HepG2 (cell line): ENCODE measurements around the gene TWF1. TPM values are rescaled to one million over a fixed set of nuclear protein-coding genes. Genes with fewer than 3 reads are reported as not detected.

Experiments
- ATF1 ChIP-seq: IDR thresholded peaks from 2 replicates; pipeline ENCODE4 v1.6.1; 2016; ENCODE audit warnings: mild to moderate bottlenecking, control low read depth
- CAMTA2 ChIP-seq: sonication (generic); formaldehyde crosslinking; IDR thresholded peaks from 2 replicates; pipeline ENCODE4 v1.4.0; 2020; ENCODE audit warnings: mild to moderate bottlenecking, missing genetic modification reagents, borderline replicate concordance
- DRAP1 ChIP-seq: IDR thresholded peaks from 2 replicates; pipeline ENCODE4 v1.6.1; 2016; ENCODE audit warnings: missing genetic modification reagents, missing compliant biosample characterization
- FOXP1 ChIP-seq, 2 experiments: fragments of 450-650 bp in 1 of 2; IDR thresholded peaks; 2 replicates each; pipeline ENCODE4 v1.6.1; 2017 to 2018; ENCODE audit warnings: antibody characterized with exemption in 1 of 2
- KDM2A ChIP-seq: sonication (generic); formaldehyde crosslinking; IDR thresholded peaks from 2 replicates; pipeline ENCODE4 v1.4.0; 2020; ENCODE audit warnings: low read depth, missing genetic modification reagents, borderline replicate concordance
- KLF9 ChIP-seq: IDR thresholded peaks from 2 replicates; pipeline ENCODE4 v1.6.1; 2016; ENCODE audit warnings: low read depth
- MED1 ChIP-seq: sonication (generic); formaldehyde crosslinking; IDR thresholded peaks from 2 replicates; pipeline ENCODE4 v1.4.0; 2020; ENCODE audit warnings: missing genetic modification reagents
- MTF2 ChIP-seq: sonication (generic); formaldehyde crosslinking; IDR thresholded peaks from 2 replicates; pipeline ENCODE4 v1.5.0; 2020; ENCODE audit warnings: missing genetic modification reagents, borderline replicate concordance
- NR1H2 ChIP-seq: sonication (generic); formaldehyde crosslinking; IDR thresholded peaks from 2 replicates; pipeline ENCODE4 v1.8.1; 2022; ENCODE audit warnings: low read depth, missing genetic modification reagents, borderline replicate concordance
- NR2F1 ChIP-seq, 2 experiments: fragments of 450-650 bp in 1 of 2; formaldehyde crosslinking in 1 of 2; IDR thresholded peaks; 2 replicates each; pipeline versions ENCODE4 v1.5.0 to v1.6.1; 2016 to 2020; ENCODE audit warnings: mild to moderate bottlenecking in 1 of 2, missing compliant biosample characterization in 1 of 2, missing genetic modification reagents in 1 of 2, moderate library complexity in 1 of 2
- SMAD9 ChIP-seq: sonication (generic); formaldehyde crosslinking; IDR thresholded peaks from 2 replicates; pipeline ENCODE4 v1.5.1; 2020; ENCODE audit warnings: mild to moderate bottlenecking, missing genetic modification reagents
- TARDBP ChIP-seq: sonication (generic); formaldehyde crosslinking; IDR thresholded peaks from 2 replicates; pipeline ENCODE4 v1.8.0; 2022; ENCODE audit warnings: mild to moderate bottlenecking, missing genetic modification reagents
- TGIF2 ChIP-seq: IDR thresholded peaks from 2 replicates; pipeline ENCODE4 v1.6.1; 2016; ENCODE audit warnings: control low read depth, missing compliant biosample characterization
- ZHX1 ChIP-seq: sonication (generic); formaldehyde crosslinking; IDR thresholded peaks from 2 replicates; pipeline ENCODE4 v1.8.1; 2022; ENCODE audit warnings: low read depth, mild to moderate bottlenecking, missing genetic modification reagents
- ZNF280B ChIP-seq: sonication (generic); formaldehyde crosslinking; IDR thresholded peaks from 2 replicates; pipeline ENCODE4 v1.5.0; 2020; ENCODE audit warnings: missing genetic modification reagents, mild to moderate bottlenecking, borderline replicate concordance
- ZNF674 ChIP-seq: sonication (generic); formaldehyde crosslinking; IDR thresholded peaks from 2 replicates; pipeline ENCODE4 v1.5.0; 2020; ENCODE audit warnings: low read depth, mild to moderate bottlenecking, missing genetic modification reagents
- ZNF709 ChIP-seq: sonication (generic); formaldehyde crosslinking; IDR thresholded peaks from 2 replicates; pipeline ENCODE4 v1.5.0; 2020; ENCODE audit warnings: mild to moderate bottlenecking, missing genetic modification reagents
- ZNF747 ChIP-seq: sonication (generic); formaldehyde crosslinking; IDR thresholded peaks from 2 replicates; pipeline ENCODE4 v1.8.1; 2023; ENCODE audit warnings: missing genetic modification reagents, mild to moderate bottlenecking, borderline replicate concordance
- ZNF792 ChIP-seq: IDR thresholded peaks from 2 replicates; pipeline ENCODE4 v1.6.1; 2016
- polyA plus RNA-seq, 8 experiments: library from polyadenylated mRNA; depleted of rRNA in 3 of 8; stranded (reverse) in 7 of 8; unstranded in 1 of 8; fragments of >200 nt; fragmentation: Illumina TruSeq in 4 of 8; extraction: Trizol in 4 of 8; gene quantifications; 2 replicates each; pipeline versions ENCODE4 v1.2.1 to v1.2.3, GENCODE V29; 2011 to 2016; ENCODE audit warnings: low read depth in 4 of 8, missing spikeins in 1 of 8, mixed read lengths in 1 of 8; ENCODE audit not compliant: insufficient read depth in 1 of 8
- total RNA-seq, 5 experiments: library from RNA; depleted of rRNA; stranded (reverse); fragments of >200 nt; fragmentation: Illumina TruSeq; extraction: Trizol; gene quantifications; 2 replicates each; pipeline ENCODE4 v1.2.3, GENCODE V29; 2016; ENCODE audit warnings: low read depth in 1 of 5
- TF ChIP-seq, protein P1 (sequence below): sonication (generic); formaldehyde crosslinking; conservative IDR thresholded peaks from 2 replicates; pipeline ENCODE4 v1.5.0; 2020; ENCODE audit warnings: missing genetic modification reagents
- TF ChIP-seq, protein P2 (sequence below): sonication (generic); formaldehyde crosslinking; IDR thresholded peaks from 2 replicates; pipeline ENCODE4 v1.8.1; 2023; ENCODE audit warnings: mild to moderate bottlenecking, missing genetic modification reagents, borderline replicate concordance
- TF ChIP-seq, protein P3 (sequence below): IDR thresholded peaks from 2 replicates; pipeline ENCODE4 v1.6.1; 2016; ENCODE audit warnings: control low read depth

The TWF1 gene
- total and polyA plus RNA-seq, 2 of the 13 experiments (the other 11 are each of a cell fraction or from before 2014, with no cell fraction given) = 32.3 to 85.5 TPM

GRCh38 chr12:43805860-43806736 is at the start of gene TWF1 (continued):
- TF ChIP-seq TGIF2 (CRISPR knock-in tag) (no peak), MED1 (CRISPR knock-in tag) (0 out of 2 replicates have a peak, but pooled peaks have one; percentile 30), TARDBP (CRISPR knock-in tag) (no peak), CAMTA2 (CRISPR knock-in tag) (no peak), ATF1 (CRISPR knock-in tag) (peak; percentile 34; the same call in 1 of the 2 replicates), NR1H2 (no peak), ZNF674 (CRISPR knock-in tag) (peak; percentile 70; the same call in 1 of the 2 replicates), DRAP1 (CRISPR knock-in tag) (no peak), ZNF792 (CRISPR knock-in tag) (no peak), KDM2A (no peak; the same call in 1 of the 2 replicates), MTF2 (CRISPR knock-in tag) (peak; percentile 50; the same call in 1 of the 2 replicates), ZNF280B (no peak), ZNF709 (CRISPR knock-in tag) (peak; percentile 74; the same call in 1 of the 2 replicates), NR2F1 (CRISPR knock-in tag; IDR thresholded peaks at IDR 0.05) (no peak), ZNF747 (CRISPR knock-in tag) (peak; percentile 66; the same call in 1 of the 2 replicates), FOXP1 (IDR thresholded peaks at IDR 0.05) (no peak), FOXP1 (CRISPR knock-in tag; IDR thresholded peaks at IDR 0.05) (no peak), ZHX1 (CRISPR knock-in tag) (no peak), SMAD9 (CRISPR knock-in tag) (no peak), KLF9 (CRISPR knock-in tag) (peak; percentile 73; the same call in 1 of the 2 replicates)
- TF ChIP-seq, protein P1, sequence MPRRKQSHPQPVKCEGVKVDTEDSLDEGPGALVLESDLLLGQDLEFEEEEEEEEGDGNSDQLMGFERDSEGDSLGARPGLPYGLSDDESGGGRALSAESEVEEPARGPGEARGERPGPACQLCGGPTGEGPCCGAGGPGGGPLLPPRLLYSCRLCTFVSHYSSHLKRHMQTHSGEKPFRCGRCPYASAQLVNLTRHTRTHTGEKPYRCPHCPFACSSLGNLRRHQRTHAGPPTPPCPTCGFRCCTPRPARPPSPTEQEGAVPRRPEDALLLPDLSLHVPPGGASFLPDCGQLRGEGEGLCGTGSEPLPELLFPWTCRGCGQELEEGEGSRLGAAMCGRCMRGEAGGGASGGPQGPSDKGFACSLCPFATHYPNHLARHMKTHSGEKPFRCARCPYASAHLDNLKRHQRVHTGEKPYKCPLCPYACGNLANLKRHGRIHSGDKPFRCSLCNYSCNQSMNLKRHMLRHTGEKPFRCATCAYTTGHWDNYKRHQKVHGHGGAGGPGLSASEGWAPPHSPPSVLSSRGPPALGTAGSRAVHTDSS (CRISPR knock-in tag) = no peak; the same call in 1 of the 2 replicates
- TF ChIP-seq, protein P2, sequence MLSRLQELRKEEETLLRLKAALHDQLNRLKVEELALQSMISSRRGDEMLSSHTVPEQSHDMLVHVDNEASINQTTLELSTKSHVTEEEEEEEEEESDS = no peak
- TF ChIP-seq, protein P3, sequence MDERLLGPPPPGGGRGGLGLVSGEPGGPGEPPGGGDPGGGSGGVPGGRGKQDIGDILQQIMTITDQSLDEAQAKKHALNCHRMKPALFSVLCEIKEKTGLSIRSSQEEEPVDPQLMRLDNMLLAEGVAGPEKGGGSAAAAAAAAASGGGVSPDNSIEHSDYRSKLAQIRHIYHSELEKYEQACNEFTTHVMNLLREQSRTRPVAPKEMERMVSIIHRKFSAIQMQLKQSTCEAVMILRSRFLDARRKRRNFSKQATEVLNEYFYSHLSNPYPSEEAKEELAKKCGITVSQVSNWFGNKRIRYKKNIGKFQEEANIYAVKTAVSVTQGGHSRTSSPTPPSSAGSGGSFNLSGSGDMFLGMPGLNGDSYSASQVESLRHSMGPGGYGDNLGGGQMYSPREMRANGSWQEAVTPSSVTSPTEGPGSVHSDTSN (CRISPR knock-in tag) = no peak
